Ishikawa (cell line): Measurements from ENCODE around the gene NTM.
A peak's percentile ranks its signal among the peaks of the same experiment; 100 is the strongest.

Experiments
- CEBPB ChIP-seq: IDR thresholded peaks from 2 replicates; pipeline ENCODE4 v1.6.1; 2012
- CREB1 ChIP-seq: IDR thresholded peaks from 2 replicates; pipeline ENCODE4 v1.6.1; 2012; ENCODE audit warnings: low read depth
- EGR1 ChIP-seq: IDR thresholded peaks from 2 replicates; pipeline ENCODE4 v1.6.1; 2012
- EP300 ChIP-seq: IDR thresholded peaks from 2 replicates; pipeline ENCODE4 v1.6.1; 2012; ENCODE audit warnings: borderline replicate concordance
- FOXM1 ChIP-seq: IDR thresholded peaks from 2 replicates; pipeline ENCODE4 v1.6.1; 2012; ENCODE audit warnings: low read depth, borderline replicate concordance
- MAX ChIP-seq: IDR thresholded peaks from 2 replicates; pipeline ENCODE4 v1.6.1; 2012
- NFIC ChIP-seq: IDR thresholded peaks from 2 replicates; pipeline ENCODE4 v1.6.1; 2012
- RAD21 ChIP-seq: IDR thresholded peaks from 2 replicates; pipeline ENCODE4 v1.6.1; 2012; ENCODE audit warnings: low read depth
- REST ChIP-seq: IDR thresholded peaks from 2 replicates; pipeline ENCODE4 v1.6.1; 2012; ENCODE audit warnings: low read depth, mild to moderate bottlenecking
- TAF1 ChIP-seq: IDR thresholded peaks from 2 replicates; pipeline ENCODE4 v1.6.1; 2012; ENCODE audit warnings: low read depth, mild to moderate bottlenecking
- TCF12 ChIP-seq: IDR thresholded peaks from 2 replicates; pipeline ENCODE4 v1.6.1; 2012; ENCODE audit warnings: low read depth
- TEAD4 ChIP-seq: IDR thresholded peaks from 2 replicates; pipeline ENCODE4 v1.6.1; 2012
- USF1 ChIP-seq: IDR thresholded peaks from 2 replicates; pipeline ENCODE4 v1.6.1; 2012
- YY1 ChIP-seq: IDR thresholded peaks from 2 replicates; pipeline ENCODE4 v1.6.1; 2012; ENCODE audit warnings: low read depth
- ZBTB7A ChIP-seq: IDR thresholded peaks from 2 replicates; pipeline ENCODE4 v1.6.1; 2012; ENCODE audit warnings: low read depth

The NTM gene

GRCh38 chr11:131568318-131568717 is 197.9 kb downstream of the NTM start:
- TF ChIP-seq RAD21 (no peak), EGR1 (no peak), NFIC (no peak), FOXM1 (no peak), REST (no peak), YY1 (no peak), CREB1 (no peak), USF1 (no peak), TCF12 (no peak), ZBTB7A (no peak), TAF1 (no peak), CEBPB (no peak), TEAD4 (no peak), EP300 (no peak), MAX (no peak)

- TF ChIP-seq EP300 (no peak), EGR1 (no peak), FOXM1 (no peak), USF1 (no peak), ZBTB7A (no peak), NFIC (no peak), YY1 (no peak), TCF12 (no peak)
Measured at GRCh38 chr11:131571571-131571970, 201.2 kb downstream of the NTM start.

- TF ChIP-seq CREB1, result no peak
- no peak for TF ChIP-seq YY1
- no peak for TF ChIP-seq TAF1
- TF ChIP-seq TEAD4, result no peak
- no peak for TF ChIP-seq USF1
- TF ChIP-seq CEBPB, result no peak
- TF ChIP-seq MAX, result no peak
- TF ChIP-seq TCF12, result no peak
- TF ChIP-seq EGR1, result no peak
- no peak for TF ChIP-seq EP300
- TF ChIP-seq RAD21, result no peak
- no peak for TF ChIP-seq REST
- no peak for TF ChIP-seq ZBTB7A
- no peak for TF ChIP-seq NFIC
- TF ChIP-seq FOXM1, result no peak
Measured at GRCh38 chr11:131572423-131572822, 202.0 kb downstream of the NTM start.

GRCh38 chr11:131579932-131580387 is 209.5 kb downstream of the NTM start:
- TF ChIP-seq CREB1, result no peak
- TF ChIP-seq FOXM1, result no peak
- TF ChIP-seq RAD21, result 0 out of 2 replicates have a peak, but pooled peaks have one; percentile 19

GRCh38 chr11:131580476-131580875 is 210.1 kb downstream of the NTM start:
- no peak for TF ChIP-seq CREB1
- no peak for TF ChIP-seq NFIC

- TF ChIP-seq CREB1 (no peak), USF1 (no peak), REST (no peak)
Measured at GRCh38 chr11:131581046-131581445, 210.6 kb downstream of the NTM start.
